SU-DHL-6 (cell line): ENCODE results near the gene NOP56.

Source experiments
- H2AFZ ChIP-seq: fragments of 200-600 bp; sonication (generic); 2 replicates; pipeline ENCODE4 v1.6.1; 2014; ENCODE audit warnings: low read depth, mild to moderate bottlenecking, moderate library complexity, mixed read lengths, antibody characterized with exemption, low read length; ENCODE audit not compliant: severe bottlenecking
- H3F3A ChIP-seq: fragments of 200-600 bp; shearing (Covaris generic); 2 replicates; pipeline ENCODE4 v1.6.0; 2016; ENCODE audit warnings: antibody characterized with exemption, mild to moderate bottlenecking; ENCODE audit not compliant: insufficient read depth
- H3K27ac ChIP-seq: fragments of 200-600 bp; sonication (generic); 2 replicates; pipeline ENCODE4 v1.5.1; 2016; ENCODE audit warnings: low read depth, mild to moderate bottlenecking, low read length, moderate library complexity, mixed read lengths
- H3K27me3 ChIP-seq: fragments of 200-600 bp; sonication (generic), shearing (Covaris generic); 2 replicates; pipeline ENCODE4 v1.6.0; 2014; ENCODE audit warnings: mild to moderate bottlenecking, low read length
- H3K36me3 ChIP-seq: fragments of 200-600 bp; sonication (generic); 2 replicates; pipeline ENCODE4 v1.6.1; 2014; ENCODE audit warnings: mild to moderate bottlenecking, low read length, mixed read lengths
- H3K4me2 ChIP-seq: fragments of 300-600, 200-600 bp; shearing (Covaris generic), sonication (generic); 2 replicates; pipeline ENCODE4 v1.6.0; 2014; ENCODE audit warnings: low read length, low read depth, mild to moderate bottlenecking; ENCODE audit not compliant: poor library complexity, severe bottlenecking
- H3K4me3 ChIP-seq: fragments of 200-600 bp; sonication (generic); 2 replicates; pipeline ENCODE4 v1.5.1; 2014; ENCODE audit warnings: antibody characterized with exemption, low read length, mild to moderate bottlenecking, mixed read lengths; ENCODE audit not compliant: insufficient read depth, poor library complexity, severe bottlenecking
- H3K79me2 ChIP-seq: fragments of 200-600 bp; sonication (generic); 2 replicates; pipeline ENCODE4 v1.6.1; 2014; ENCODE audit warnings: mild to moderate bottlenecking, low read length, moderate library complexity; ENCODE audit not compliant: insufficient read depth
- H3K9ac ChIP-seq: fragments of 200-600 bp; sonication (generic); 2 replicates; pipeline ENCODE4 v1.7.0; 2014; ENCODE audit warnings: mild to moderate bottlenecking, low read length
- H3K9me2 ChIP-seq: fragments of 200-600 bp; sonication (generic); replicated peaks from 2 replicates; pipeline ENCODE4 v1.6.1; 2014; ENCODE audit warnings: low read length; ENCODE audit not compliant: insufficient read depth
- H3K9me3 ChIP-seq: fragments of 200-600 bp; sonication (generic); 2 replicates; pipeline ENCODE4 v1.6.1; 2014; ENCODE audit warnings: low read length, mixed read lengths; ENCODE audit not compliant: insufficient read depth
- H4K20me1 ChIP-seq: fragments of 200-600 bp; sonication (generic); 2 replicates; pipeline ENCODE4 v1.6.1; 2014; ENCODE audit warnings: low read depth, mild to moderate bottlenecking, antibody characterized with exemption, low read length, moderate library complexity, mixed read lengths
- CTCF ChIP-seq: fragments of 200-600 bp; sonication (generic); IDR thresholded peaks from one replicate; pipeline ENCODE4 v1.5.1; 2017; ENCODE audit warnings: antibody characterized with exemption, mild to moderate bottlenecking, low read length, moderate library complexity; ENCODE audit not compliant: insufficient read depth, poor library complexity, severe bottlenecking
- EZH2phosphoT487 ChIP-seq: fragments of 200-600 bp; sonication (generic), shearing (Covaris generic); conservative IDR thresholded peaks from 2 replicates; pipeline ENCODE4 v1.6.1; 2018; ENCODE audit warnings: mild to moderate bottlenecking, antibody characterized with exemption, low read length, moderate library complexity, mixed read lengths

The NOP56 gene

GRCh38 chr20:2706688-2707352, 54.4 kb downstream of the NOP56 start:
- no peaks in the 10 kb centered on the region for H3F3A ChIP-seq
- no peak for TF ChIP-seq CTCF
- no peak for TF ChIP-seq EZH2phosphoT487
- H3K27me3 ChIP-seq: no peaks in the 10 kb centered on the region
- no peaks in the 10 kb centered on the region for H3K79me2 ChIP-seq
- no peak overlapping the region for H3K27ac ChIP-seq
- no peak overlapping the region for H3K9ac ChIP-seq
- no peaks in the 10 kb centered on the region for H3K9me2 ChIP-seq
- H3K4me3 ChIP-seq: no peak overlapping the region
- H3K9me3 ChIP-seq: no peaks in the 10 kb centered on the region
- no peak overlapping the region for H2AFZ ChIP-seq
- no peak overlapping the region for H3K4me2 ChIP-seq
- no peaks in the 10 kb centered on the region for H4K20me1 ChIP-seq
- no peaks in the 10 kb centered on the region for H3K36me3 ChIP-seq

- H2AFZ ChIP-seq: no peak overlapping the region
- no peak overlapping the region for H3K9ac ChIP-seq
- no peaks in the 10 kb centered on the region for H3K79me2 ChIP-seq
- H3K9me3 ChIP-seq: no peaks in the 10 kb centered on the region
- TF ChIP-seq CTCF: no peak
- TF ChIP-seq EZH2phosphoT487: no peak
- no peak overlapping the region for H3K27ac ChIP-seq
- H4K20me1 ChIP-seq: no peaks in the 10 kb centered on the region
- no peaks in the 10 kb centered on the region for H3K27me3 ChIP-seq
- H3K9me2 ChIP-seq: no peaks in the 10 kb centered on the region
- no peak overlapping the region for H3K4me3 ChIP-seq
- H3K36me3 ChIP-seq: no peaks in the 10 kb centered on the region
- no peak overlapping the region for H3K4me2 ChIP-seq
- H3F3A ChIP-seq: no peaks in the 10 kb centered on the region
These were observed 55.1 kb downstream of the NOP56 start for GRCh38 chr20:2707353-2708072.
